ENCODE results near the gene UCP1.
A peak's percentile ranks its signal among the peaks of the same experiment; 100 is the strongest.
"Not testable (repeated sequence)": the region's sequence is repeated elsewhere in the genome, so short reads cannot be mapped to it uniquely, and the experiment has no call there.

UCP1 gene

DNA sequence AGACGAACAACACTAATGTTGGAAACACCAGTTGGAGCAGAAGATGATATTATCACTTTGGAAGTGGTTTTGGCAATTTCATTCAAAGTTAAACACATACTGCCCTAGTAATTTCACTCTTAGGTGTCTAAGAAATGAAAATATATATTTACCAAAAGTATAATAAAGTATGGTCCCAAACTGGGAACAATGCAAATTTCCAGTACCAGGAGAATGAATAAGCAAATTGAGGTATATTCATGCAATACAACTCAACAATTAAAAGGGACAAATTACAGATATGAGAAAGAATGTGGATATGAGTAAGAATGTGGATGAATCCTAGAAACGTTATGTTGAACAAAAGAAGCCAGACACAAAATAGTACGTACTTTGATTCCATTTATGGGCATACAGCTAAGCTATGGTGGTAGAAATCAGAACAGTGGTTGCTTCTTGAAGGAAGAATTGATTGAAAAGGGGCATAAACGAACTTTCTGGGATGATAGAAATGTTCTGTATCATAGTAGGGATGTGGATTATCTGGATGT is 34.7 kb downstream of the UCP1 start:
- DNase-seq (ENCODE audit: low spot score), result no peak

DNA sequence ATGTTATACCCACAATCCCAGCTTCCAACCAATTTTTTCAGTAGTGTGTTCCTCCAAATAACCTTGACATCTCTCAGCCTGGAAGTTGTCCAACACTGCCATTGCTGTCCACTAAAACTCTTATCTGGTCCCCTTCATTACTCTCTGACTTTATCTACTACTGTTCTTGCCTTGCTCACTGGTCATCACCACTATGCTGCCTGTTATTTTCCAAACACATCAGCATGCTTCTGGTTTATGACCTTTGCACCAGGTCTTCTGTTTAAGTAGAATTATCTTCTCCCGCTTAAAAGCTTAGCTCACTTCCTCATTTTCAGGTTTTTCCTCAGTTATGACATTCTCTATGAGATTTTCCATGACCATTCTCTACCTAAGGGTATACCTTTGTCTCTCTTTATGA is 39.3 kb downstream of the UCP1 start:
- no peak for DNase-seq (ENCODE audit: low spot score)

DNA sequence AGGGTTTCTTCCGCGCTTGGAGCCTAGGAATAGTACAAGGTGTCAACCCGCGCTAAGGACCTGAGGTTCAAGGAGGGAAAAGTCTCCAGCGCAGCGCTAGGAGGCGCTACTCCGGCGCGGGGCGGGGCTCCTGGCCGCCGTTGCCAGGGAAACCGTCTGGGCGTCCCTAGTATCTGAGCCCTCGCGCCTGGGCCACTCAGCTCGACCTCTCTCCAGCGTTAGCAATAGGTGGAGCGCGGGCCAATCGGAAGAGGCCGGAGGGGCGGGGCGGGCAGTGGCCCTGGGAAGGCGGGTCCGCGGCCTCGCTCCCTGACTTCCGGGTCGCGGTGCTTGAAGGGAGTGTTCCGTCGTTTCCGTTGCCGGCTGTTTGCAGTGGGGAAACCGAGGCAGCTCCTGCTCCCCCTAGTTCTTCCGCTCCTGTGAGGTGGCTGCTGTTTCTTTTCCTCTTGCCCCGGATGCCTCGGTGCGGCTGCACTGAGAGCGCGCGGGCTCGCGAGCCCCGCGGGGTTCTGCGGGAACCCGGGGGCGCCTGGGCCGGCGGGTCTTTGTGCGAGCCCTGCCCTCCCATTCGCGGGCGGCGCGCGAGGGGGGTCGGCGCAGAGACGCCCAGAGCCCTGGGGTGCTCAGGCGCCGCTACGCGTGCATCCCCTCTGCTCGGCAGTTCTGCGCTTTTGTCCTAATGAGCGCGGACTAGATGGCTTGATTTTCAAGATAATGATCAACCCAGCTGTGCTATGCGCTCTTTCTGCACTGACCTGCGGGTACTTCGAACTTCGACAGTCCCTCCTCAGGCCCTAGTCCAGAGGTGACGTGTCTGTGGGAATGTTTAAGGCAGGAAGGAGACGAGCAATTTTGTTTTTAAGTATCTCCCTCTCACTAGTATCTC is 44.7 kb downstream of the UCP1 start, which contains the start of gene ELMOD2:
Gene ELMOD2 (plus strand): TSS at position 312 of the 886 bp plus-strand sequence. CDS start 1,261 bp downstream, outside the sequence.
- peak; percentile 96 for DNase-seq (ENCODE audit: low spot score)

DNA sequence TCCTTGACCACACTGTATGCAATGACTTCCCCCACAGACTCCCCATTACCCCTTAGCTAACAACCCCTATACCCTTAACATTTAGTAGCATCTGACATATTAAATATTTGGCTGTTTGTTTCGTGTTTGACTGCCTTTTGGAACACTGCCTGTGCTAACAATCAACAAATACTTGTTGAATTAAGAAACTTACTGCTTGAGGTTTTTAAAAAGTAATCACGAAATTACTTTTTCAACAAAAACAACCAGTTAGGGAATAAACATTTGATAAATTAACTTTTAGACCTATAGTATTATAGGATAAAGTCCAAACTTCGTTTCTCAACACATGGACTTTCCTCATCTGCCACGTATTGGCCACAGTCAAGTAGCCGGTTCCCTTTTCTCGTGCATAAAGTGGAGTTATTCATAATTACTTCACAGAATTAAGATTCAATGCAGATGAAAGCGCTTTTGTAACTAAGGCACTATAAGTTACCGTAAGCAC is 45.3 kb downstream of the UCP1 start:
- DNase-seq (ENCODE audit: low spot score), result no peak

DNA sequence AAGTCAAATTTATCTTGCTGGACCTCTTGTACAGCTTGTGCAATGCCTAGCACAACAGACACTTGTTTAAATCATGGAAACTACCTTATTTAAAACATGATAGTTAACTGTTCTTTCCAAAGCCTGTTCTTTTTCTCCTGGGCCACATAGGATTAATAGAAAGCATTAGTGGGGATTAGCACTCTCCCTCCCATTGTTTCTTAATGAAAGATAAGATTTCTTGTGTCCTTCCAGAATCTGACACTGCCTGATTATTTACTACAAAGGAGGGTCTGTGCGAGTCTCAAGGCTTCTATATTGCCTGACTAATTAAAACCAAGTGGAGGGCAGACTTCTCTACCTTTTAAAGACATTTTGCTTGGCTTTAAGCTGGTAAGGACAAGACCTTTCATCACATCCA is 53.3 kb downstream of the UCP1 start:
- no peak for DNase-seq (ENCODE audit: low spot score)

DNA sequence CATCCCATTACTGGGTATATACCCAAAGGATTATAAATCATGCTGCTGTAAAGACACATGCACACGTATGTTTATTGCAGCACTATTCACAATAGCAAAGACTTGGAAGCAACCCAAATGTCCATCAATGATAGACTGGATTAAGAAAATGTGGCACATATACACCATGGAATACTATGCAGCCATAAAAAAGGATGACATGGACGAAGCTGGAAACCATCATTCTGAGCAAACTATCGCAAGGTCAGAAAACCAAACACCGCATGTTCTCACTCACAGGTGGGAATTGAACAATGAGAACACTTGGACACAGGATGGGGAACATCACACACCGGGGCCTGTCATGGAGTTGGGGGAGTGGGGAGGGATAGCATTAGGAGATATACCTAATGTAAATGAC is 55.0 kb downstream of the UCP1 start:
- not testable (repeated sequence) for DNase-seq (ENCODE audit: low spot score)

Small RNA genes lying within 50 kb of the gene (small RNA-seq; reads per million reads assigned to genes)
- 0 reads per million in 2 experiments for gene AC108019.1
- gene RN7SL152P, result 0 to 0.04 reads per million in 2 experiments

Measured in SK-N-DZ (cell line).